ENCODE measurements around the gene TBX2.

TBX2 gene

GRCh38 chr17:61401389-61402072 is 1.9 kb downstream of the TBX2 start:
- no peak overlapping the region for H3K4me3 ChIP-seq (ENCODE audit: low read depth, low read length)

- no peak overlapping the region for H3K4me3 ChIP-seq (ENCODE audit: low read depth, low read length)
These were observed 2.5 kb downstream of the TBX2 start for GRCh38 chr17:61402073-61402541.

GRCh38 chr17:61402978-61403800 is 3.5 kb downstream of the TBX2 start:
- H3K4me3 ChIP-seq (ENCODE audit: low read depth, low read length) = no peak overlapping the region

- no peak overlapping the region for H3K4me3 ChIP-seq (ENCODE audit: low read depth, low read length)
These were observed 4.4 kb downstream of the TBX2 start for GRCh38 chr17:61403801-61404662.

GRCh38 chr17:61404663-61404912 is 4.9 kb downstream of the TBX2 start:
- H3K4me3 ChIP-seq (ENCODE audit: low read depth, low read length) = no peak overlapping the region

- H3K4me3 ChIP-seq (ENCODE audit: low read depth, low read length) = no peak overlapping the region
These were observed 5.5 kb downstream of the TBX2 start for GRCh38 chr17:61404913-61405685.

GRCh38 chr17:61405686-61406536 is 6.3 kb downstream of the TBX2 start:
- no peak overlapping the region for H3K4me3 ChIP-seq (ENCODE audit: low read depth, low read length)

- H3K4me3 ChIP-seq (ENCODE audit: low read depth, low read length) = no peak overlapping the region
These were observed 6.8 kb downstream of the TBX2 start for GRCh38 chr17:61406537-61406845.

GRCh38 chr17:61406971-61407911 is 7.6 kb downstream of the TBX2 start:
- no peak overlapping the region for H3K4me3 ChIP-seq (ENCODE audit: low read depth, low read length)

- H3K4me3 ChIP-seq (ENCODE audit: low read depth, low read length) = no peak overlapping the region
These were observed 8.8 kb downstream of the TBX2 start for GRCh38 chr17:61408151-61409041.

GRCh38 chr17:61409301-61410112 is 9.9 kb downstream of the TBX2 start:
- no peak overlapping the region for H3K4me3 ChIP-seq (ENCODE audit: low read depth, low read length)

GRCh38 chr17:61410141-61411010 is 10.7 kb downstream of the TBX2 start:
- H3K4me3 ChIP-seq (ENCODE audit: low read depth, low read length) = no peak overlapping the region

GRCh38 chr17:61411011-61411260 is 11.3 kb downstream of the TBX2 start:
- H3K4me3 ChIP-seq (ENCODE audit: low read depth, low read length) = no peak overlapping the region

- peak overlapping the region; percentile 41 for H3K4me3 ChIP-seq (ENCODE audit: low read depth, low read length)
These were observed 11.9 kb downstream of the TBX2 start for GRCh38 chr17:61411261-61412142.

- peak overlapping the region; percentile 41 for H3K4me3 ChIP-seq (ENCODE audit: low read depth, low read length)
These were observed 12.7 kb downstream of the TBX2 start for GRCh38 chr17:61412143-61412859.
